NCI-H146 treated with DMSO at 0.1 percent for 48 hours (cell line): ENCODE results near the gene CHD9.

ENCODE experiments used
- DNase-seq: peaks from one replicate; lab custom pipeline; 2025; ENCODE audit not compliant: unreplicated experiment; lab: John Stamatoyannopoulos, UW

The CHD9 gene

DNA sequence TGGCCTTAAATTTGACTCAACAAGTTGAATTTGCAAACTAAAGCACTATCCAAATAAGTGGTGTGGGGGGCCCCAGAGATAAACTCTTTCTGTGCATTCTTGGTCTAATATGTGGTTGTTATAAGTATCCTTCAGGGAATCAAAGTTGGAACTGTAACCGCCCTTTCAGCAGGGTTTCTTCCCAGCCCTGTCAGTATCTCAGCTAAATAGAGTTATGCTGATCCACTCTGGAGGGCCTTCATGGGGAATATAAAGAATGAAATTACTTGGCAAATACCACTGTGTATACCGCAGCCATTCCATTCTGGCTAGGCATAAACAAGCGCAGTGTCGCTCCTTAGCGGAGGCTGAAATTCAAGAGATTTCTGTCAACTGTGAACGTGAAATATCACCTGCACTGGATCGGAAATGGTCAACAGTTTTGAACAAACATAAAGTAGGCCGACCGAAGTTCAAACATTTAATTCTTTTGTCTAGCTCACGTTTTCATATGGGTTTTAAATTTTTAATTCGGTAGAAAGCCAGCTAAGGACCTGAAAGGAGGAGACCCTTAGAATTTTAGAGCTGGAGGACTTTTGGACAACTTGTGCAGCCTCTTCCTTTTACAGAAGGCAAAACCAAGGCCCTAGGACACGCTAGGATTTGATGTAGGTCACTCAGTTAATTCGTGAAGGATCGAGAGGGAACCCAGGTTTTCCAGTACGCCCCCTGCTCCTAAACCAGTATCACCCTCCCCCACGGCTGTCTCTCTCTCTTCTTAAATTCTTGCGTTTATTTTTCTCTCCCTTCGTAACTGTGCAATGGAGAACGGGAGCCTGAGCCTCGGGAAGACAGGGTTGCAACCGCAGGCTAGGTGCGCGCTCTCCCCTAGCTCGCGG, 74.7 kb downstream of the CHD9 start:
- DNase-seq = peak; percentile 1

DNA sequence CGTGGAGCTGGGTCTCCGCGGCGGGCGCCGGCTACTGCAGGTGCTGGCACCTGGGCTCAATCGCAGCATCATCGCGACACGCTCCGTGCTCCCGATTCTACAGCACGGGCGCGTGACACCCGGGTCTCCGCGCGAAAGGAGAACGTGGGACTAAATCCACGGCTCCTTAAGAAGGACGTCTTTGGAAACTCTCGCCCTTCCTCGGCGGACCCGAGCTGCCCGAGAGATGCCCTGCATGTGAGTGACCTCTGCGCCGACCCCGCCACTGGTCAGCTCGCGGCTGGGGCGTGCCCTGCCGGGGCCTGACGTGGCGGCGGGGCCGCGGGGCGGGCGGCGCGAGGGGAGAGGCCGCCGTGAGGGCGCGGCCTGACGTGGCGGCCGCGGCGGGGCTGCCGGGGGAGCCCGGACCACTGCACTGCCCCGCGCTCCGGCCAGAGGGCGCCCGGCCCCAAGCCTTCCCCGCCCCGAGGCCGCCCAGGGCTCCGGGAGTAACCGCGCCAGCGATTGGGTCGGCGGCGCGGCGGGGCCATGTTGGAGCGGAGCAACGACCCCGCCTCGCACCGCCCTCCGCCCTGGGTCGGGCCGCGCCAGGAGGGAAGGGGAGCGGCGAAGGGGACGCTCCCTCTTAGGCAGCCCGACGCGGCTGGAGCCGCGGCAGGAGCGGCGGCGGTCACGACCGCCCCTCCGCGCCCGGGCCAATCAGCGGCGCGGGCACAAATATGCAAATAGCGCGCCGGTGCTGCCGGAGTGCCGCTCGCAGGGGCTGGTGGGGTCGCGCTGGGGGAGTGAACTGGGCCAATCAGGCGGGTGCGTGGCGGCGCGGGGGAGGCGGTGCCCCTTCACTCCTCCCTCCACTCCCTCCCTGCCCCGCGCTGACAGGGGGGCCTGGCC, 75.6 kb downstream of the CHD9 start:
- DNase-seq = peak; percentile 83

DNA sequence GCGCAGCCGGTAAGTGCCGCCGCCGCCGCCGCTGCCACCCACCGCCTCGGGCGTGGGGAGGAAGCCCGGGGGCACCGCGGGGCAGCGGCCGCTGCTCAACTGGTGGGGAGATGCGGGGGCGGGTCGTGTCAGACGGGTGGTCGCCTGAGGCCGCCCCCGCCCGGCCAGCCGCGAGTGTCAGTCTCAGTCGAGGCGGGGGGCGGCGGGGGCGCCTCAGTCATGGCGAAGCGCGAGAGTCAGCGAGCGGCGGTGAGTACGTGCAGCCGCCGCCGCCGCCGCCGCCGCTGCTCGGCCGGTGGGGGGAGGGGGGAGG, 76.2 kb downstream of the CHD9 start:
- no peak for DNase-seq

DNA sequence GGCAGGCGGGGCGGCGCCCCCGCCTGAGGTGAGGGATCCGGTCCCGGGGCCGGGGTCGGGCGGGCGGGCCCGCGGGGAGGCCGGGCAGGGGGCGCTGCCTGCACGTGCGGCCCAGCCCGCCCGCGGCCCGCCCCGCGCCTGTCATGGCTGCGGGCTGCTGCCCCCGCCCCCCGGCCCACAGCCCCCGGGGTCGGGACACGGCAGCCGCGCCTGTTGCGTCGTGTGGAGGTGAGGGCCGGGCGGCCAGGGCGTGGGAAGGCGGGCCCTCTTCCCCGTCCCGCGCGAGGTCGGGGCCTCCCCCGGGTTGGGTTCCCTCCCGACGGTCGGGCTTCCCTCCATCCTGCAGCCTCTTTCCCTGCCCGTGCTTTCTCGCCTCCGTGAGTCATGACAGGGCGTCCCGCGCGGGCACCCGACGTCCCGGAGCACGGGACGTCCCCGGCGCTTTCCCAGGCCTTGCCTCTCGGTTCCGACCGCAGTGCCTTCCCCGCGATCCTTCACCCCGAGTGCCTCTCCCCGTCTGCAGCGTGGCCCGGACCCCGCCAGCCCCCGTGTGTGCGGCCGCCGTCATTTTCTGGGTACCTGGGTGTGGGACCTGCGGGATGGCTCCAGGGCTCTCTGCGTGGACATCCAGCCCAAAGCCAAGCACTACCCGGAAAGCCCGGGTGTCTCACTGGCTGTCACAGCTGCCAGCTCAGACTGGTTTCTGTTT, 76.7 kb downstream of the CHD9 start:
- DNase-seq = no peak

DNA sequence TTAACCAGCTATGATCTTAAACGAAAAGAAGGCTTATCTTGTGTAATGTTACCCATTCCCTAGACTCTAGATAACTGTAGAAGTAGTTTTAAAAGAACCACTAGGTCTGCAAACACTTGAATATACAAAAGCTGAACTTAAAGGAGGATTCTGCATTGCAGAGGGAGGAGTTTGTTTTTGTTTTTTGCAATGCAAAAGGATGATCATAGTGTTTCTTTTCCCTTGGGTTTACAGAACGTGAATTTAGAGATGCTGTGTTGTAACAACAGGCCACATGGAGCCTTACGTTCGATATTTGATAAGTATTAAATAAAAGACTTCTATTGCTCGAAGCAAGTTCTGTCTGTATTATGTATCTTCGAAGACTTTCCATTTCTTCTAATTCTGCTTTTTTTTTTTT, 77.6 kb downstream of the CHD9 start:
- DNase-seq = no peak

DNA sequence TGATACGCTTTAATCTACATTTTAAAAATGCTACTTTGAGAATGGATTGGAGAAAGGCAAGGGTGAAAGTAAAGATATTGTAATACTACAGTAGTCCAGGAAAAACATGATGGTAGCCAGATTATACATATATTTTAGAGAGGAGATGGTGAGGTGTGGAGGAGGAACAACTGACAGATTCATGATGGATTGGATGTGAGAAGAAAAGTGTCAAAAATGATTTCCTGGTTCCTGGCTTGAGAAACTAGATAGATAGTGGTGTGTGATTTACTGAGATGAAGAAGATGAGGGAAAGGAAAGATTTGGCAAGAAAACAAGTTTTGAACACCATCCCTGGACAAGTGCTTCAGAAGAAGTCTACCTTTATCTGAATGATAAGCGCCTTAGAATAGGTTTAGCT, 80.5 kb downstream of the CHD9 start:
- DNase-seq = no peak

DNA sequence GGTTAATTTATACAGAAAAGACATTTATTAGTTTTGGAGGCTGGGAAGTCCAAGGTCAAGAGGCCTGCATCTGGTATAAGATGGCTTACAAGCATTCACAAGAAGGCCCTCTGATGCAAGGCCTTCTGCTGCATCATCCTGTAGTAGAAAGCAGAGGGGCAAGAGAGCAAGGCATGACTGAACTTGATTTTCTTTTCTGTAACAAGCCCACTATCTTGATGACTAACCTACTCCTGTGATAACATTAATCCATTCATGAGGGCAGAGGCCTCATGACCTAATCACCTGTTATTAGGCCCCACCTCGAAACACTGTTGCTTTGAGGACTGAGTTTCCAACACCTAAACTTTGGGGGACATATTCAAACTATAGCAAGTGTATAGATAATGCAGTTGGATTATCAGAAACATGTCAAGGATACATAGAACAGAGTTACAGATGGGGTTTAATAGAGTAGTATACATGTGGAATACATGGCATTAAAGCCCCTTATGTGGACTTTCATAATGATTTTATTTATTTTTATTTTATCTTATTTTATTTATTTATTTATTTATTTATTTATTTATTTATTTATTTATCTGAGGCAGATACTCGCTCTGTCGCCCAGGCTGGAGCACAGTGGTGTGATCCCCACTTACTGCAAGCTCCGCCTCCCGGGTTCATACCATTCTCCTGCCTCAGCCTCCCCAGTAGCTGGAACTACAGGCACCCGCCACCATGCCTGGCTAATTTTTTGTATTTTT, 88.2 kb downstream of the CHD9 start:
- no peak for DNase-seq

DNA sequence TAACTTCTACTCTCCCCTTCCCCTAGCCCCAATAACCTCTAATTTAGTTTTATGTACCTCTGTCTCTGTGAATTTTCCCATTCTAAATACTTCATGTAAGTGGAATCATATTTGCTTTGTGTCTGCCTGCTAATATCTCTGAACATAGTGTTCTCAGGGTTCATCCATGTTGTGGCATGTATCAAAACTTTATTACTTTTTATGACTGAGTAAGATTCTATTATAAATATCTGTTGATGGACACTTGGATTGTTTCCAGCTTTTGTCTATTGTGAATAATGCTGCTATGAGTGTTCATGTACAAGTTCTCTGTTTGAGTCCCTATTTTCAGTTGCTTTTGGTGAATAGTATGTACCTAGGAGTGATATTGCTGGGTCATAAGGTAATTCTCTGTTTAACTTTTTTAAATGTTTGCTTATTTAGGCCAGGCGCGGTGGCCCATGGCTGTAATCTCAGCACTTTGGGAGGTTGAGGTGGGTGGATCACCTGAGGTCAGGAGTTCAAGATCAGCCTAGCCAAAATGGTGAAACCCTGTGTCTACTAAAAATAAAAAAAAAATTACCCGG, 92.8 kb downstream of the CHD9 start:
- no peak for DNase-seq

DNA sequence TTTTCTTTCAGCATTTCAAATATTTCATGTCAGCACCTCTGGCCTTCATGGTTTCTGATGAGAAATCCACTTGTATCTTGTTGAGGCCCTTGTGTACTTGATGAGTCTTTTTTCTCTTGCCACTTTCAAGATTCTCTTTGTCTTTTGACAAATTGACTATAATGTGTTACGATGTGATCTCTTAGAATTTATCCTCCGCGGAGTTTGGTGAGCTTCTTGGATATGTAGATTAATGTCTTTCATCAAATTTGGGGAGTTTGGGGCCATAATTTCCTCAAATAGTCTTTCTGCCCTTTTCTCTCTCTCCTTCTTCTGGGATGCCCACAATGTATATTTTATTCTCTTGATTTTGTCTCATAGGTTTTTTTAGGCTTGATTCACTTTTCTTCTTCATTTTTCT, 96.0 kb downstream of the CHD9 start:
- DNase-seq = no peak

DNA sequence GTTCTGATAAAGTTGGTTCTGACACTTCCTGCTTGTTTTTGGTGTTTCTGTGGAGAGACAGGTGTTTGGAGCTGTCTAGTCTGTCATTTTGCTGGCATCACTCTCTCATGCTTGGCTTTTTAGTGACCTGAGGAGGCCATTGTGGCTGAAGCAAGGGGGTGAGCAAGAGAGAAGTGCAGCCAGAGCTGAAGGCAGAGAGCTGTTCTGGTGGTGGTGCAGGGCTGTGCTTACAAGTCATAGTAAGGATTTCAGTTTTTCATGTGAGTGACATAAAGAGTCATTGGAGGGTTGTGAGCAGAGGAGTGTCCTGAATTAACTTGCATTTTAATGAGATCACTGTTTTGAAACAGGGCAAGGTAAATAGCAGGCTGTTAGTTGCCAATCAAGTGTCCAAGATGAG, 97.5 kb downstream of the CHD9 start:
- DNase-seq = no peak

DNA sequence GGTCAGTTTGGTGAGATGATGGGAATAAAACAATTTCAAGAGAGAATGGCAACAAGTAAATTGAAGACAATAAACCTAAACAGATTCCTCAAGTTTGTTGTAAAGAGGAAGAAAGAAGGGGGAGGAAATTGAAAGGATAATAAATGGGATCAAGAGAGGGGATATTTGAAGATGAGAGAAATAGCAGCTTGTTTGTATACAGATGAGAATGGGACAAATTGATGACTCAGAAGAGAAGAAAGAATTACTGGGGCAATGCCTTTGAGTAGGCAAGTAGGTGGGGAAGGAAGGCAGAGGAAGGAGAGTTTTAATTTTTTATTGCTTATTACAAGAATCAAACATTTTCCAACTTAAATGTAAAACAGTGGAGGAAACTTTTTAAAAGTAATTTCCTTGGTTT, 98.3 kb downstream of the CHD9 start:
- DNase-seq = no peak

DNA sequence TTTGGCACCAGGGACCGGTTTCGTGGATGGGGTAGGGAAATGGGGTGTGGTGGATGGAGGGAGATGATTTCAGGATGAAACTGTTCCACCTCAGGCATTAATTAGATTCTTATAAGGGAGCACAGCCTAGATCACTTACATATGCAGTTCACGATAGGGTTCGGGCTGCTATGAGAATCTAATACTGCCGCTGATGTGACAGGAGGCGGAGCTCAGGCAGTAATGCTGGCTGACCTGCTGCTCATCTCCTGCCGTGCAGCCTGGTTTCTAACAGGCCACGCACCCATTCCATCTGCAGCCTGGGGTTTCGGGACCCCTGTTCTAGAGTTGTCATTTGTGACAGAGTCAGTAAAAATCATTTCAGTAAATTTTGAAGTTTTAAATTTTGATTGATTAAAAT, 99.7 kb downstream of the CHD9 start:
- no peak for DNase-seq

DNA sequence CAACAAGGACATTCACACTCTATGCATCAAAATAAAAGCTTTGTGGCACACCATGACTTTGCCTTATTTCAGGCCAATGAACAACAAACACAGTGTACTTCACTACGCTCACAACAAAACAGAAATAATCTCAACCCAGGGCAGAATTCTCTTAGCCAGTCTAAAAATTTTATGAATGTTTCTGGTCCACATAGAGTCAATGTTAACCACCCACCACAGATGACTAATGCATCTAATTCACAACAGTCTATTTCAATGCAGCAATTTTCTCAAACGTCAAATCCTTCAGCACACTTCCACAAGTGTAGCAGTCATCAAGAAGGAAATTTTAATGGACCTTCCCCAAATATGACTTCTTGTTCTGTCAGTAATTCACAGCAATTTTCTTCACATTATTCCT, 101.7 kb downstream of the CHD9 start:
- DNase-seq = no peak

DNA sequence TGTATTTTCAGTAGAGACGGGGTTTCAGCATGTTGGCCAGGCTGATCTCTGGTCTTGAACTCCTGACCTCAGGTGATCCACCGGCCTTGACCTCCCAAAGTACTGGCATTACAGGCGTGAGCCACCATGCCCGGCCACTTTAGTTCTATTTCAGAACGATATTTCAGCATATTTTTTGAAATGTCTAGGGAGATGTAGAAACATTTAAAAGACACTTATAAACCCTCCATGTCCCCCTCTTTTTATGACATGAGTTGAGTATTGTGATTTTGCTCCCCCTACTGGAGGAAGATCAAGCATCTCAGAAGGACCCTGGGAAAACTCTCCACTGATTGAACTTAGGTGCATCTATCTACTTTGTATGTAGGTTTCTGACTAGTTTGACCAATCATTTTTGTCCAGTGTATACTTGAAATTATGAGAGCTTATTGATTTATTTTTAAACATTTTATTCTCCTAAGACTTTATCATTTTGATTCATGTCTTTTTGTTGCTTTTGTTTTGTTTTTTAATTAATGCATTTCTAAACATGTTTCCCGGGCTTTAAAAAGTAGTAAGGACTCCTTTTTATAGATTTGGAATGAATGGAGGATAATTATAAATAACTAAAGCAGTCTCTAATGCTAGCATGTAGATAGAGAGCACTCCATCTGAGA, 105.1 kb downstream of the CHD9 start:
- no peak for DNase-seq

DNA sequence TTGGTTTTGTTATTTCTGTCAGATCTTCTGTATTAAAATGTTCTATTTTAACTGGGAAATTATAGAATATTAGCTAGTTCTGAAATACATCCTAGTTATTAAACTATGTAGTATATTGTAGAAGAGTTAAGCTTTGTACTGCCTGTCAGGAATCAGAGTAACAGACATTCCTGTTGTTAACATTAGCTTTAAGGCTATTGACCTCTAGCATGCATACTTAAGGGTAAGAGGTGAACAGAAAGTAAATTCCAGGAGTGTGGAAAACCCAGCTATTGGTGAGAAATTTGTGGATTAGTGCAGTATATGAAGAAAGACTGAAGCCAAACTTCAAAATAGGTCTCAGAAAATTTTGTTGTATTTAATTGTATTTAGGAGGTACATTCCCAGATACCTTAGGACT, 111.3 kb downstream of the CHD9 start:
- DNase-seq = no peak

DNA sequence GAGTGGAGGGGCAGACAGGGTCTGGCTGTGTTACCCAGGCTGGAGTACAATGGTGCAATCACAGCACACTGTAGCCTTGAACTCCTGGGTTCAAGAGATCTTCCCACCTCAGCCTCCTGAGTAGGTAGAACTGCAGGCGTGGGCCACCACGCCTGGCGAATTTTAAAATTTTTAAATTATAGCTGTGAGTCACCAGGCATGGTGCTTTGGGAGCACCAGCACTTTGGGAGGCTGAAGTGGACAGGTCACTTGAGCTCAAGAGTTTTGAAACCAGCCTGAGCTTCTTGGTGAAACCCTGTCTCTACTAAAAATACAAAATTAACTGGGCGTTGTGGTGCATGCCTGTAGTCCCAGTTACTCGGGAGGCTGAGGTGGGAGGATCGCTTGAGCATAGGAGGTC, 114.0 kb downstream of the CHD9 start:
- no peak for DNase-seq

DNA sequence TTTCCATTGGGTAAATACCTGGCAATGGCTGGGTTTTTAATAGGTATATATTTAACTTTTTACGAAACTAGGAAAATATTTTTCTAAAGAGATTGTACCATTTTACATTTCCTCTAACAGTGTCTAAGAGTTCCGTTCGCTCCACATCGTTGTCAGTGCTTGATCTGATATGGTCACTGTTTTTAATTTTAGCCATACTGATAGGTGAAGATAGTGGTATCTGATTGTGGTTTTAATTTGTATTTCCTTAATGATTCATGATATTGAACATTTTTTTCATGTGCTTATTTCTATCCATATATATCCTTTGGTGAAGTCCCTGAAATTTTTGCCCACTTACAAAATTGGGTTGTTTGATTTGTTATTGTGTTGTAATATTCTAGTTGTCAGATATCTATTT, 117.7 kb downstream of the CHD9 start:
- DNase-seq = no peak

DNA sequence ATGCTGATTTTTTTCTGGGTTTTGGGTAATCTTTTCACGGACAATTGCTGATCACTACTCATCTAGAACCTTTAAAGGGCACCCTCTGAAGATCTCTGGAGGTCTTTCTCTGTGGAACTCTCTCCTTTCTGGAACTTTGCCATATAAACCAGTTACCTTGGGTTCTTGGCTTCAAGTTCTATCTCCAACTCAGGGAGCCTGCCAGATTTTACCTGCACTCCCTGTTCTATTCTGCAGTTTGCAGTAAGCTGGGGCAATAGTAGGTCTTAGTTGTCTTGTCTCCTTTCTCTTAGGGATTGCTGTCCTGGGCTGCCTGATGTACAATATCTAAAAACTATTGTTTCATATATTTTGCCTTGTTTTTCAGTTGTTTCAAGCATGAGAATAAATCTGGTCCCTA, 120.3 kb downstream of the CHD9 start:
- no peak for DNase-seq

DNA sequence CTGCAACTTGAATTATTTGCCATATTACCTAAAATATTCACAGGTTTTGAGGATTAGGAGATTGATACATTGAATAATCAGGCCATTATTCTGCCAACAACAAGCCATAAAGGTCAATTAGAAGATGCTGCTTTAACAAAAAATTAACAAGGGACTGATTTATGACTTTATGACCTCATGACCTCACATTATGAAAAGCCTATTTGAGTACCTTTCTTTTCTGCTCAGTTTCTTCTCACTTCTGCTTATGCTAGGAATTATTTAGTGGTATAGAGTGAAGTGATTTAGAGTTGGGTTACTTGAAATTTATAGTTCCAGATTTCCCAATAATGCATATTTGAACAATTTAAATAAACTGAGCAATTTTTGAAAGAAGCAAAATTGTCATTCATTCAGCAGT, 121.6 kb downstream of the CHD9 start:
- no peak for DNase-seq

DNA sequence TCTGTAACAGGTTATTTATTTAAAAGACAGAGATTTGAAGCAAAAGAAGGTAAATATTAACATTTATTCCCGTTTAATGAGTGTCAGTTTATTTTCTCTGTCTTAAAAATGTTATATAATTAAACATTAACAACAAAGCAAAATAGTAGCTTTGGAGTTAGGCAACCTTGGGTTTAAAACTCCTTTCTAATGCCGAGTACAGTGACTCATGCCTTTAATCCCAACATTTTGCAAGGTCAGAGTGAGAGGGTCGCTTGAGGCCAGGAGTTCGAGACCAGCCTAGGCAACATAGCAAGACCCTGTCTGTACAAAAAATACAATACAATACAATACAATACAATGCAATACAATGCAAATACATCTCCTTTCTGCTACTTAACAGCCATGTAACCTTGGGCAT, 128.7 kb downstream of the CHD9 start:
- no peak for DNase-seq
